Activated CD8-positive, alpha-beta T cell treated with anti-CD3 and anti-CD28 coated beads for 36 hours (primary cell): Measurements from ENCODE around the gene EFCAB6. TPM values are rescaled to one million over a fixed set of nuclear protein-coding genes. Genes with fewer than 3 reads are reported as not detected.
"Not testable (repeated sequence)": the region's sequence is repeated elsewhere in the genome, so short reads cannot be mapped to it uniquely, and the experiment has no call there.

Source experiments
- ATAC-seq: fragments of 200-7000 bp; cut with Tn5 transposase; one replicate; pipeline ENCODE4 v1.10.0; 2021; ENCODE audit warnings: mild to moderate bottlenecking, moderate library complexity
- CTCF ChIA-PET: fragments of 350-600 bp; sonication (Branson Sonifier 250); formaldehyde crosslinking; loops from one replicate; lab custom pipeline; 2021; ENCODE audit warnings: antibody characterized with exemption; lab: Charles Lee
- POLR2A ChIA-PET: fragments of 350-600 bp; sonication (Branson Sonifier 250); formaldehyde crosslinking; loops from one replicate; lab custom pipeline; 2021; ENCODE audit warnings: antibody characterized with exemption; lab: Charles Lee
- DNase-seq: peaks from one replicate; pipeline ENCODE4 v3.0.0-alpha.2; 2020
- H3K27ac Mint-ChIP-seq: one replicate; pipeline ENCODE4 v1.8.0; 2021; ENCODE audit warnings: mild to moderate bottlenecking, mixed read lengths
- H3K27me3 Mint-ChIP-seq: one replicate; pipeline ENCODE4 v1.8.0; 2021; ENCODE audit warnings: mixed read lengths
- H3K36me3 Mint-ChIP-seq: one replicate; pipeline ENCODE4 v1.8.0; 2021; ENCODE audit warnings: low read depth, mixed read lengths
- H3K4me1 Mint-ChIP-seq: one replicate; pipeline ENCODE4 v1.8.0; 2021; ENCODE audit warnings: low read depth, mixed read lengths
- H3K4me3 Mint-ChIP-seq: one replicate; pipeline ENCODE4 v1.8.0; 2021; ENCODE audit warnings: mild to moderate bottlenecking, moderate library complexity, mixed read lengths
- H3K9me3 Mint-ChIP-seq: one replicate; pipeline ENCODE4 v1.8.0; 2021; ENCODE audit warnings: mixed read lengths
- intact Hi-C: fragments of 100-400 bp; cut with micrococcal nuclease; formaldehyde crosslinking; loops from one replicate; pipeline ENCODE4 v1.10.0; 2022
- total RNA-seq, 2 experiments: library from RNA; stranded (reverse); gene quantifications; one replicate each; pipeline ENCODE4 v1.2.3, GENCODE V29; 2021
- TF ChIP-seq, protein P1 (sequence below): fragments of 200-600 bp; IDR thresholded peaks from one replicate; pipeline ENCODE4 v1.8.0; 2022; ENCODE audit warnings: antibody characterized with exemption, mild to moderate bottlenecking

EFCAB6 gene
- total RNA-seq, 2 experiments from 2014 or later, result 0.16 to 0.29 TPM

DNA sequence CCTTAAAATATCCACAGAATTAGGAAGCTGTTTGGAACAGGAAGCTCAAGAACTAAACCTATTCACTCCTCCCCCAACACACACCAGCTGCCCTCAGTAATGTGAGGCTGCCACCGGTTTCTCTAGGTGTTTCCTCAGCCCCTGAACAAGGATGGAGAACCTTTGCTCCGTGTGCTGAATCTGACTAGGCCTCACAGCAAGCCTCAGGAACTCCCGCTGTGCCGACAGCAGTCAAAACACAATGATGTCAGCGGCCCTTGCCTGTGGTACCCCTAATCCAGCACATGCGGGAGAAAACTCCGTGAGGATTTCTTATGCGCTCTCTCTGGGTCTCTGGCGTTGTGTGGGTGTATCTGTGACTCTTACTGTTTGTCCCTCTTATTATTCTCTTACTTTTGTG lies 153.3 kb downstream of the EFCAB6 start:
- H3K27ac Mint-ChIP-seq, result no peak overlapping the region
- TF ChIP-seq, protein P1, sequence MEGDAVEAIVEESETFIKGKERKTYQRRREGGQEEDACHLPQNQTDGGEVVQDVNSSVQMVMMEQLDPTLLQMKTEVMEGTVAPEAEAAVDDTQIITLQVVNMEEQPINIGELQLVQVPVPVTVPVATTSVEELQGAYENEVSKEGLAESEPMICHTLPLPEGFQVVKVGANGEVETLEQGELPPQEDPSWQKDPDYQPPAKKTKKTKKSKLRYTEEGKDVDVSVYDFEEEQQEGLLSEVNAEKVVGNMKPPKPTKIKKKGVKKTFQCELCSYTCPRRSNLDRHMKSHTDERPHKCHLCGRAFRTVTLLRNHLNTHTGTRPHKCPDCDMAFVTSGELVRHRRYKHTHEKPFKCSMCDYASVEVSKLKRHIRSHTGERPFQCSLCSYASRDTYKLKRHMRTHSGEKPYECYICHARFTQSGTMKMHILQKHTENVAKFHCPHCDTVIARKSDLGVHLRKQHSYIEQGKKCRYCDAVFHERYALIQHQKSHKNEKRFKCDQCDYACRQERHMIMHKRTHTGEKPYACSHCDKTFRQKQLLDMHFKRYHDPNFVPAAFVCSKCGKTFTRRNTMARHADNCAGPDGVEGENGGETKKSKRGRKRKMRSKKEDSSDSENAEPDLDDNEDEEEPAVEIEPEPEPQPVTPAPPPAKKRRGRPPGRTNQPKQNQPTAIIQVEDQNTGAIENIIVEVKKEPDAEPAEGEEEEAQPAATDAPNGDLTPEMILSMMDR, result no peak

DNA sequence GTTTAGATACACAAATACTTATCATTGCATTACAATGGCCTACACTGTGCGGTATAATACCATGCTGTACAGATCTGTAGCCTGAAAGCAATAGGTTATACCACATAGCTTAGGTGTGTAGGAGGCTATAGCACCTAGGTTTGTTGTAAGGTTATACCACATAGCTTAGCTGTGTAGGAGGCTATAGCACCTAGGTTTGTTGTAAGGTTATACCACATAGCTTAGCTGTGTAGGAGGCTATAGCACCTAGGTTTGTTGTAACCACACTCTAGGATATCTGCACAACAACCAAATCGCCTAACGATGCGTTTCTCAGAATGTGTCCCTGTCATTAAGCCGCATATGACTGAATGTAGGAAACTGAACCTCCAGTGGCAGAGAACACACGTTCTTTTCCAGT lies 155.5 kb downstream of the EFCAB6 start:
- H3K36me3 Mint-ChIP-seq, H3K27me3 Mint-ChIP-seq, CTCF ChIA-PET, POLR2A ChIA-PET, DNase-seq, intact Hi-C loops, H3K9me3 Mint-ChIP-seq, H3K4me3 Mint-ChIP-seq, H3K4me1 Mint-ChIP-seq, H3K27ac Mint-ChIP-seq: not testable (repeated sequence)
- peak; percentile 34 for ATAC-seq

More for the DNA sequence above, 153.3 kb downstream of the EFCAB6 start:
- POLR2A ChIA-PET, result no interaction called here
- no peaks in the 10 kb centered on the region for H3K4me1 Mint-ChIP-seq
- no peak for ATAC-seq
- intact Hi-C loops, result no loop called here
- H3K4me3 Mint-ChIP-seq, result no peak overlapping the region
- no peaks in the 10 kb centered on the region for H3K36me3 Mint-ChIP-seq
- H3K9me3 Mint-ChIP-seq, result no peaks in the 10 kb centered on the region
- CTCF ChIA-PET, result no interaction called here
- no peaks in the 10 kb centered on the region for H3K27me3 Mint-ChIP-seq
- no peak for DNase-seq

DNA sequence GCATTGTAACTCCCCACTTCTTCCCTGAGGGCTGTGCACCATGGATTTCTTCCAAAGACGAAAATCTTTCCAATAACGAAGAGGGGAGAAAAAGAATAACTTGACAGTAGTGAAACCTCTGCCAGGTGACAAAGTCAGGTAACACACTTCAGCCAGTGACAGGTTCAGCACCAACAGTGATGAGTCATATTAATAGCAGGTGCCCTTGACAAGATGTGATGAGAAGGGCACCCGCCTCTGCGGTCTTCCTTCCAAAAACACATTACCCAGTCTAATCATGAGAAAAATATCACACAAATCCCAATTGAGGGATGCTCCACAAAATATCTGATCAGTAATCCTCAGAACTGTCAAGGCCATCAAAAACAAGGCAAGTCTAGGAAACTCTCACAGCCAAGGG lies 157.8 kb downstream of the EFCAB6 start:
- intact Hi-C loops, result no loop called here
- no peak overlapping the region for H3K4me3 Mint-ChIP-seq
- TF ChIP-seq, protein P1, result no peak
- H3K27ac Mint-ChIP-seq, result no peak overlapping the region
- POLR2A ChIA-PET, result no interaction called here
- no peaks in the 10 kb centered on the region for H3K36me3 Mint-ChIP-seq
- H3K9me3 Mint-ChIP-seq, result peaks cover 2% of the 10 kb centered on the region
- no peak for DNase-seq
- ATAC-seq, result no peak
- H3K4me1 Mint-ChIP-seq, result no peaks in the 10 kb centered on the region
- H3K27me3 Mint-ChIP-seq, result peaks cover 10% of the 10 kb centered on the region
- CTCF ChIA-PET, result no interaction called here

DNA sequence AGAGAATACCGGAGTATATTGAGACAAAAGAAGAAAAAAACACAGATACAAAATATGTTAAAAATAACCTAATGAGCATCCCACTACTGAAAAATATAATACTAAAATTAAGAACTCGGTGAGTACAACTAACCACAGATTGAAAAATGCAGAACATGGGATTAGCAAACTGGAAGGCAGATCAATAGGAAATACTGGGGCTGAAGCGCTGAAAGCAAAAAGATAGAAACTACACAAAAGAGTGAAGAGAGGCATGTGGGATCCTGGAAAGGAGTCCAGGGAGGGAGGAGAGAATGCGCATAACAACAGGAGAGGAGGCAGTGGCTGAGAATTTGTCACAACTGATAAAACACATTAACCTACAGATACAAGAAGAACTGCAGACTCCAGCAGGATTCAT lies 159.3 kb downstream of the EFCAB6 start:
- TF ChIP-seq, protein P1, result no peak
- intact Hi-C loops, result no loop called here
- POLR2A ChIA-PET, result no interaction called here
- DNase-seq (no peak), ATAC-seq (no peak)
- Mint-ChIP-seq H3K4me1 (no peaks in the 10 kb centered on the region), H3K27me3 (peaks cover 12% of the 10 kb centered on the region), H3K4me3 (no peak overlapping the region), H3K9me3 (peaks cover 2% of the 10 kb centered on the region), H3K36me3 (no peaks in the 10 kb centered on the region), H3K27ac (no peak overlapping the region)
- CTCF ChIA-PET, result no interaction called here

DNA sequence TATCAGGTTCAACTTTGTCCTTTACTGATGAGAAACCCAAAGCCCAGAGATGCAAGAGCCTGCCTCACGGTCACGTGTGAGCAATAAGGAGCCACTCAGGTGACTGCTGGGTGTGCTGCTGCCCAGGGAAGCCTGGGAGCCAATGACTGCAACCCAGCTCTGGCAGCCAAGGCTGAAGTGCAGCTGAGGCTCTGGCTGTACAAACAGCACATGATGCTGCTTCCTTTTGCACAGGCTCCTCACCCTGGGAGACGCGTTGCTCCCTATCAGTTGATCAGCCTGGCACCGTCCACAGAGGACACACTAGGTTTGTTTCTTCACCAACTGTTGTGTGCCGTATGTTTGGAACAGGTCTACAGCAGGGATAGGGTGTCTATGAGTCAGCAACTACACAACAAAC lies 168.7 kb downstream of the EFCAB6 start:
- H3K4me1 Mint-ChIP-seq, result no peaks in the 10 kb centered on the region
- POLR2A ChIA-PET, result interaction anchor here (0.6 to 0.7 kb wide), 2 partner anchors 41 to 1078 kb away, joined by 3 to 4 read pairs; no protein-coding TSS in a partner anchor
- no peaks in the 10 kb centered on the region for H3K36me3 Mint-ChIP-seq
- peaks cover 10% of the 10 kb centered on the region for H3K27me3 Mint-ChIP-seq
- no peak overlapping the region for H3K4me3 Mint-ChIP-seq
- H3K27ac Mint-ChIP-seq, result no peak overlapping the region
- CTCF ChIA-PET, result no interaction called here
- ATAC-seq (no peak), DNase-seq (no peak)
- TF ChIP-seq, protein P1, result no peak
- intact Hi-C loops, result no loop called here
- H3K9me3 Mint-ChIP-seq, result peaks cover 15% of the 10 kb centered on the region
